Measurements from ENCODE around the gene COL18A1. TPM values are rescaled to one million over a fixed set of nuclear protein-coding genes. Genes with fewer than 3 reads are reported as not detected.
A peak's percentile ranks its signal among the peaks of the same experiment; 100 is the strongest.

COL18A1 gene
- total RNA-seq, 1 donor from 2014 or later, result 150 TPM

DNA sequence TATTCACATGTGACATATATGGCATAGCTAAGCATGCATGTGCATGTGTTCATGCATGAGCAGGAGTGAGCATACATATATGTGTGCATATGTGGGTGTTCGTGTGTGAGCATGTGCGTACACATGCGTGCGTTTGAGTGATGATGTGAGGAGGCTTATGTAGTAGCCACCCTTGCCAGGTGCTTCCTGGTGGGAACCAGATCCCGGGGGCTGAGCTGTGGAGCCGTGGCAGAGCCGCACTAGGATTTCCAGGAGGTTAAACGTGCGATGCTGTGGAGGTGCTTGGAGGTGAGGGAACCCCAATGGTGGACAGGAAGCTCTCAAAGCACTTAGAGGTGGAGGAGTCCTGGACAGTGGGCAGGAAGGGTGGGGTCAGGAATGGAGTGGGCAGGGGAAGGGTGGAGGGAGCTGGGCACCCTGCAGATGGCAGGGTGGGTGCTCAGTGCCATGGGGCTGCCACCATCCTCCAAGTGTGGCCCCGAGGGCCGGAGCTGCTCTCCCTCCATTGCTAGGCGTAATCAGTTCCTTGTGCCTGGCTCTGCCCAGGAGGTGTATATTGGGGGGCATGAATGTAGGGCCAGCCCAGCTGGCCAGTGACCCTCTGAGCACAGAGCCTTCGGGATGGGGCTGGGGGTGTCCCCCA is 48.5 kb downstream of the COL18A1 start:
- Mint-ChIP-seq H3K27me3 (no peaks in the 10 kb centered on the region), H3K27ac (peak overlapping the region; percentile 24), H3K9me3 (no peaks in the 10 kb centered on the region), H3K36me3 (peaks cover 6% of the 10 kb centered on the region), H3K4me1 (ENCODE audit: unreplicated experiment) (peaks cover 19% of the 10 kb centered on the region), H3K4me3 (no peak overlapping the region)
- TF ChIP-seq, protein P1, sequence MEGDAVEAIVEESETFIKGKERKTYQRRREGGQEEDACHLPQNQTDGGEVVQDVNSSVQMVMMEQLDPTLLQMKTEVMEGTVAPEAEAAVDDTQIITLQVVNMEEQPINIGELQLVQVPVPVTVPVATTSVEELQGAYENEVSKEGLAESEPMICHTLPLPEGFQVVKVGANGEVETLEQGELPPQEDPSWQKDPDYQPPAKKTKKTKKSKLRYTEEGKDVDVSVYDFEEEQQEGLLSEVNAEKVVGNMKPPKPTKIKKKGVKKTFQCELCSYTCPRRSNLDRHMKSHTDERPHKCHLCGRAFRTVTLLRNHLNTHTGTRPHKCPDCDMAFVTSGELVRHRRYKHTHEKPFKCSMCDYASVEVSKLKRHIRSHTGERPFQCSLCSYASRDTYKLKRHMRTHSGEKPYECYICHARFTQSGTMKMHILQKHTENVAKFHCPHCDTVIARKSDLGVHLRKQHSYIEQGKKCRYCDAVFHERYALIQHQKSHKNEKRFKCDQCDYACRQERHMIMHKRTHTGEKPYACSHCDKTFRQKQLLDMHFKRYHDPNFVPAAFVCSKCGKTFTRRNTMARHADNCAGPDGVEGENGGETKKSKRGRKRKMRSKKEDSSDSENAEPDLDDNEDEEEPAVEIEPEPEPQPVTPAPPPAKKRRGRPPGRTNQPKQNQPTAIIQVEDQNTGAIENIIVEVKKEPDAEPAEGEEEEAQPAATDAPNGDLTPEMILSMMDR (conservative IDR thresholded peaks at IDR 0.05), result no peak
- no peak for DNase-seq (ENCODE audit: extremely low spot score, unreplicated experiment)

DNA sequence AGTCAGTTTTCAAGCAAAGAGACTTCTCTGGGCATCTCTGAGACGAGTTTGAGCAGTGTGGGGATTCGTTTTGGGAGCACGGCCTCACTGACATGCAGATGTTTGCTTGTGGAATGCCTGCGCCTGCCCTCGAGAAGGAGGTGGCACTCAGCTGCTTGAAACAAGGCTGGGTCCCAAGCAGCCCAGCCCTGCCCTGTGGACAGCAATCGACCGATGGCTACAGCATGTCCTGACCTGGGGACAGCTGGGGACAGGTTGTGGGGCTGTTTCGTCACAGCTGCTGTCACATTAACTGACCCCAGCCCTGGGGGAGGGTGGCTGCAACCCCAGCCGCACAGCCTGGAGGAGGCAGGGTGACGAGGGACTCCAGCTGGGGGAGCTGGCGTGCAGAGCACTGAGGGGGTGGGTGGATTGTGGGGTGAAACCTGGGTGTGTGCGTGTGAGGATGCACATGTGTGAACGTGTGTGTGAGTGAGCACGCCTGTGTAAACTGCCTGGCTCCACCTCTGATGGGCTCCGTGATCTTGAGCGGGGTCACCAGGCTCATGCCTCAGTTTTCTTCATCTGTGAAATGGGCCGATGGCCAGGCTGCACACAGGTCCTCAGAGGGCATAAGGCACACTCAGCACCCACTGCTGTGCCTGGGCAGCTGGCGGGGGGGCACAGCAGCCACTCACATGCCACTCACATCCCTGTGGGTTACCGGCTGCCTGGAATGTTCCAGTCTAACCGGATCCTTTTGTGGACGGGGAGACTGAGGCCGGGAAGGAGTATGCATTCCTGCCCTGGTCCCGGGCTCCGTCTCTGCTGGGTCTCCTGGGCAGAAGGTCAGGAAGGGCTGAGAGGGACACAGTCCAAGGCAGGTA is 49.3 kb downstream of the COL18A1 start:
- peaks cover 5% of the 10 kb centered on the region for H3K36me3 Mint-ChIP-seq
- no peak for DNase-seq (ENCODE audit: extremely low spot score, unreplicated experiment)
- H3K4me1 Mint-ChIP-seq (ENCODE audit: unreplicated experiment), result peaks cover 10% of the 10 kb centered on the region
- no peak overlapping the region for H3K4me3 Mint-ChIP-seq
- H3K27ac Mint-ChIP-seq, result no peak overlapping the region
- TF ChIP-seq, protein P1 (conservative IDR thresholded peaks at IDR 0.05), result no peak
- H3K27me3 Mint-ChIP-seq, result no peaks in the 10 kb centered on the region
- no peaks in the 10 kb centered on the region for H3K9me3 Mint-ChIP-seq

DNA sequence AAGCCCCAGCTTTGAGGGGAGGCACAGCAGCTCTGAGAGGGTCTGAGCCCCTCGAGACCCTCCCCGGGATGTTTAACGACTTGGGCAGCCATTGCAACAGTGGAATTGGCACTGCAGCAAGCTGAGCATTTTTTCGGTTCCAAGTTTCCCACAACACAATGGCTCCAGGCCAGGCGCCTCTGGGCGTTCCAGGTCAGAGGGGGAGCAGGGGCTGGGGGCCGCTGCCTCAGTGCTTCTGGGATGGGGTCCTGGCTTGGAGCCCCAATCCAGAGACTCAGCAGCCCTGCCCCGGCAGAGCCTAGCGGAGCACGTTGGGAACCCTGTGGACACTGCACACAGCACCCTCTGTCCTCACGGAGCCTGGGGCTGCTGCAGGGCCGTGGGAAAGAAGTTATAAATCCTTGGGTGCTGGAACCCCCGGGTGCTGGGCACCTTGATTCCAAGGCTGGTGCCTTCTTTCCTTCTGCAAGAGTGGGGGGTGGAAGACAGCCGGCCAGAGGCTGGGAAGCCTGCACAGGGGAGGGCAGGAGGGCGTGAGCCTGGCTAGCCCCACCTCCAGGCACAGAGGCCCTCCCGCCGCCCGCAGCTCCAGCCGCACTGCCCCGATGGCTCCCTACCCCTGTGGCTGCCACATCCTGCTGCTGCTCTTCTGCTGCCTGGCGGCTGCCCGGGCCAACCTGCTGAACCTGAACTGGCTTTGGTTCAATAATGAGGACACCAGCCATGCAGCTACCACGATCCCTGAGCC is 50.1 kb downstream of the COL18A1 start:
- Mint-ChIP-seq H3K27ac (no peak overlapping the region), H3K36me3 (peaks cover 5% of the 10 kb centered on the region), H3K4me1 (ENCODE audit: unreplicated experiment) (peaks cover 5% of the 10 kb centered on the region), H3K4me3 (peak overlapping the region; percentile 14), H3K27me3 (no peaks in the 10 kb centered on the region), H3K9me3 (no peaks in the 10 kb centered on the region)
- TF ChIP-seq, protein P1 (conservative IDR thresholded peaks at IDR 0.05), result no peak
- DNase-seq (ENCODE audit: extremely low spot score, unreplicated experiment), result no peak

DNA sequence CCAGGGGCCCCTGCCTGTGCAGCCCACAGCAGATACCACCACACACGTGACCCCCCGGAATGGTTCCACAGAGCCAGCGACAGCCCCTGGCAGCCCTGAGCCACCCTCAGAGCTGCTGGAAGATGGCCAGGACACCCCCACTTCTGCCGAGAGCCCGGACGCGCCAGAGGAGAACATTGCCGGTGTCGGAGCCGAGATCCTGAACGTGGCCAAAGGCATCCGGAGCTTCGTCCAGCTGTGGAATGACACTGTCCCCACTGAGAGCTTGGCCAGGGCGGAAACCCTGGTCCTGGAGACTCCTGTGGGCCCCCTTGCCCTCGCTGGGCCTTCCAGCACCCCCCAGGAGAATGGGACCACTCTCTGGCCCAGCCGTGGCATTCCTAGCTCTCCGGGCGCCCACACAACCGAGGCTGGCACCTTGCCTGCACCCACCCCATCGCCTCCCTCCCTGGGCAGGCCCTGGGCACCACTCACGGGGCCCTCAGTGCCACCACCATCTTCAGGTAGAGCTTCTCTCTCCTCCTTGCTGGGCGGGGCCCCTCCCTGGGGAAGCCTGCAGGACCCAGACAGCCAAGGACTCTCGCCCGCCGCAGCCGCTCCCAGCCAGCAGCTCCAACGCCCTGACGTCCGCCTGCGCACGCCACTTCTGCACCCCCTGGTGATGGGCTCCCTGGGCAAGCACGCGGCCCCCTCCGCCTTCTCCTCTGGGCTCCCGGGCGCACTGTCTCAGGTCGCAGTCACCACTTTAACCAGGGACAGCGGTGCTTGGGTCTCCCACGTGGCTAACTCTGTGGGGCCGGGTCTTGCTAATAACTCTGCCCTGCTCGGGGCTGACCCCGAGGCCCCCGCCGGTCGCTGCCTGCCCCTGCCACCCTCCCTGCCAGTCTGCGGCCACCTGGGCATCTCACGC is 51.0 kb downstream of the COL18A1 start:
- DNase-seq (ENCODE audit: extremely low spot score, unreplicated experiment), result no peak
- H3K27me3 Mint-ChIP-seq, result no peaks in the 10 kb centered on the region
- H3K36me3 Mint-ChIP-seq, result peaks cover 11% of the 10 kb centered on the region
- peak overlapping the region; percentile 14 for H3K4me3 Mint-ChIP-seq
- H3K27ac Mint-ChIP-seq, result no peak overlapping the region
- H3K4me1 Mint-ChIP-seq (ENCODE audit: unreplicated experiment), result peaks cover 5% of the 10 kb centered on the region
- TF ChIP-seq, protein P1 (conservative IDR thresholded peaks at IDR 0.05), result no peak
- no peaks in the 10 kb centered on the region for H3K9me3 Mint-ChIP-seq
